GM23338 (cell line): ENCODE data around the gene TXNDC17. TPM values are rescaled to one million over a fixed set of nuclear protein-coding genes. Genes with fewer than 3 reads are reported as not detected.

Experiments used
- ATAC-seq: fragments of 200-7000 bp; cut with Tn5 transposase; 3 replicates; pipeline ENCODE4 v1.9.1; 2020
- DNase-seq: peaks from one replicate; pipeline ENCODE4 v3.0.0-alpha.2; 2015; ENCODE audit warnings: low spot score
- H2AFZ ChIP-seq: fragments of 200-600 bp; sonication (generic); 2 replicates; pipeline ENCODE4 v1.8.0; 2016; ENCODE audit warnings: antibody characterized with exemption, mild to moderate bottlenecking, moderate library complexity
- H3F3A ChIP-seq: fragments of 200-600 bp; sonication (generic); replicated peaks from 2 replicates; pipeline ENCODE4 v1.8.0; 2017; ENCODE audit warnings: antibody characterized with exemption, mixed run types, low read depth
- H3K27ac ChIP-seq: fragments of 200-600 bp; sonication (generic); 2 replicates; pipeline ENCODE4 v1.6.1; 2016; ENCODE audit warnings: low read depth
- H3K27me3 ChIP-seq: fragments of 200-600 bp; sonication (generic); 2 replicates; pipeline ENCODE4 v1.8.0; 2016; ENCODE audit warnings: mild to moderate bottlenecking, mixed run types, moderate library complexity; ENCODE audit not compliant: insufficient read depth
- H3K36me3 ChIP-seq: fragments of 200-600 bp; sonication (generic); 2 replicates; pipeline ENCODE4 v1.8.0; 2016; ENCODE audit warnings: mild to moderate bottlenecking; ENCODE audit not compliant: insufficient read depth
- H3K4me1 ChIP-seq: fragments of 200-600 bp; sonication (generic); 2 replicates; pipeline ENCODE4 v1.8.0; 2016; ENCODE audit warnings: mild to moderate bottlenecking, moderate library complexity; ENCODE audit not compliant: insufficient read depth
- H3K4me2 ChIP-seq: fragments of 200-600 bp; sonication (generic); 2 replicates; pipeline ENCODE4 v1.7.1; 2017; ENCODE audit warnings: mixed run types
- H3K4me3 ChIP-seq: fragments of 200-600 bp; sonication (generic); 2 replicates; pipeline ENCODE4 v1.6.1; 2016; ENCODE audit warnings: mixed run types
- H3K79me2 ChIP-seq: fragments of 200-600 bp; sonication (generic); replicated peaks from 2 replicates; pipeline ENCODE4 v1.8.0; 2017; ENCODE audit warnings: mild to moderate bottlenecking; ENCODE audit not compliant: insufficient read depth
- H3K9me2 ChIP-seq: fragments of 200-600 bp; sonication (generic); 2 replicates; pipeline ENCODE4 v1.8.0; 2017; ENCODE audit not compliant: insufficient read depth
- H4K20me1 ChIP-seq: fragments of 200-600 bp; sonication (generic); replicated peaks from 2 replicates; pipeline ENCODE4 v1.8.0; 2017; ENCODE audit warnings: mild to moderate bottlenecking; ENCODE audit not compliant: insufficient read depth
- H3K27ac Mint-ChIP-seq: 2 replicates; pipeline ENCODE4 v1.8.0; 2020; ENCODE audit warnings: inconsistent platforms, mild to moderate bottlenecking, moderate library complexity, mixed read lengths
- H3K27me3 Mint-ChIP-seq: 3 replicates; pipeline ENCODE4 v1.8.0; 2022; ENCODE audit warnings: low read depth, mild to moderate bottlenecking, moderate library complexity, mixed read lengths, inconsistent platforms; ENCODE audit not compliant: insufficient read depth, poor library complexity
- H3K36me3 Mint-ChIP-seq: 3 replicates; pipeline ENCODE4 v1.8.0; 2021; ENCODE audit warnings: low read depth, mild to moderate bottlenecking, inconsistent platforms, moderate library complexity, mixed read lengths
- H3K4me1 Mint-ChIP-seq: 3 replicates; pipeline ENCODE4 v1.8.0; 2020; ENCODE audit warnings: mild to moderate bottlenecking, inconsistent platforms, mixed read lengths
- H3K4me3 Mint-ChIP-seq: 3 replicates; pipeline ENCODE4 v1.8.0; 2021; ENCODE audit warnings: moderate library complexity, mild to moderate bottlenecking, inconsistent platforms, mixed read lengths
- H3K9me3 Mint-ChIP-seq: 3 replicates; pipeline ENCODE4 v1.8.0; 2020; ENCODE audit warnings: moderate library complexity, mild to moderate bottlenecking, inconsistent platforms, mixed read lengths
- CREB1 ChIP-seq: fragments of 250-450 bp; sonication (Bioruptor Pico); IDR thresholded peaks from 2 replicates; pipeline ENCODE4 v1.5.0; 2020; ENCODE audit warnings: low read depth, mild to moderate bottlenecking, moderate library complexity
- CTCF ChIP-seq, 2 experiments: fragments of 200-600 bp in 1 of 2; sonication (generic) in 1 of 2; conservative IDR thresholded peaks; 2 replicates each; pipeline versions ENCODE4 v1.5.1 to v1.6.1; 2016 to 2017; ENCODE audit warnings: antibody characterized with exemption in 2 of 2, low read depth in 2 of 2, mild to moderate bottlenecking in 2 of 2, moderate library complexity in 1 of 2
- ETS1 ChIP-seq: IDR thresholded peaks from 2 replicates; pipeline ENCODE4 v1.6.1; 2016; ENCODE audit warnings: antibody characterized with exemption
- EZH2 ChIP-seq: fragments of 200-600 bp; sonication (generic); IDR thresholded peaks from one replicate; pipeline ENCODE4 v1.8.0; 2017; ENCODE audit warnings: antibody characterized with exemption, mild to moderate bottlenecking, low read depth; ENCODE audit not compliant: unreplicated experiment
- EZH2phosphoT487 ChIP-seq: fragments of 200-600 bp; sonication (generic); IDR thresholded peaks from one replicate; pipeline ENCODE4 v1.8.1; 2018; ENCODE audit warnings: antibody characterized with exemption; ENCODE audit not compliant: unreplicated experiment
- JUNB ChIP-seq: IDR thresholded peaks from one replicate; pipeline ENCODE4 v1.6.1; 2016; ENCODE audit warnings: antibody characterized with exemption; ENCODE audit not compliant: unreplicated experiment
- NANOG ChIP-seq: IDR thresholded peaks from 2 replicates; pipeline ENCODE4 v1.6.1; 2016; ENCODE audit warnings: antibody characterized with exemption, borderline replicate concordance
- POLR2AphosphoS5 ChIP-seq: IDR thresholded peaks from 2 replicates; pipeline ENCODE4 v1.6.1; 2016; ENCODE audit warnings: antibody characterized with exemption, low read depth
- STAT1 ChIP-seq: IDR thresholded peaks from one replicate; pipeline ENCODE4 v1.6.1; 2016; ENCODE audit warnings: antibody characterized with exemption; ENCODE audit not compliant: unreplicated experiment
- ZNF114 ChIP-seq: fragments of 250-450 bp; sonication (Bioruptor Pico); IDR thresholded peaks from 2 replicates; pipeline ENCODE4 v1.5.0; 2020; ENCODE audit warnings: mild to moderate bottlenecking, moderate library complexity
- ZNF331 ChIP-seq: fragments of 250-450 bp; sonication (Bioruptor Pico); IDR thresholded peaks from 2 replicates; pipeline ENCODE4 v1.5.0; 2020; ENCODE audit warnings: low read depth, mild to moderate bottlenecking, moderate library complexity
- polyA plus RNA-seq: library from polyadenylated mRNA; unstranded; fragments of >200 nt; fragmentation: Nextera tagmentation; extraction: Ambion mirVana; gene quantifications from 2 replicates; pipeline ENCODE4 v1.2.1, GENCODE V29; 2016
- total RNA-seq: library from RNA; depleted of rRNA; stranded (reverse); fragments of >200 nt; shearing (Covaris generic); gene quantifications from 2 replicates; pipeline ENCODE4 v1.2.3, GENCODE V29; 2014
- TF ChIP-seq, protein P1 (sequence below): fragments of 250-450 bp; sonication (Bioruptor Pico); IDR thresholded peaks from 2 replicates; pipeline ENCODE4 v1.5.0; 2020; ENCODE audit warnings: mild to moderate bottlenecking, moderate library complexity
- TF ChIP-seq, protein P2 (sequence below): IDR thresholded peaks from one replicate; pipeline ENCODE4 v1.6.1; 2018; ENCODE audit warnings: antibody characterized with exemption; ENCODE audit not compliant: unreplicated experiment

The TXNDC17 gene
- total and polyA plus RNA-seq, 2 experiments from 2014 or later = 202 to 887 TPM

DNA sequence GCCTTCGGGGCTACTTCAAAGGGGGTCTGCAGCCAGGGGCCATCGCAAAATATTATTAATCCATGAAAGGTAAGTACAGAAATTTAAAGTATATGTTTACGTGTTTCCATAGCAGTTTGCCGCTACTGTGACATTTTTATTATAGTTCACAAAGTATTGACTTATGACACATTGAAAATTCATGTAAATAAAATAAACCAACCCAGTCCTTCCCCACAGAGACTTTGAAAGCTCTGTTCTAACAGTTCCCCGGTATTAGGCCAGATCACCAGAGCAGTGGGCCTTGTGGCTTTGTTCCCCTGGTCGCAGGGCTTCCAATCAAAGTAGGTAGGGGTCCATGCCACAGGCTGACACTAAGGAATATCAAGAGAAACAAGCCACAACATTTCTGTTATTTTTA, 14.2 kb upstream of the TXNDC17 start:
- Histone ChIP-seq H3K27ac (no peak overlapping the region), H3K4me1 (no peaks in the 10 kb centered on the region), H3K27me3 (no peaks in the 10 kb centered on the region), H3K4me3 (no peak overlapping the region), H3K36me3 (peaks cover 33% of the 10 kb centered on the region), H3K9me2 (no peaks in the 10 kb centered on the region), H3K79me2 (no peaks in the 10 kb centered on the region), H3F3A (no peaks in the 10 kb centered on the region), H4K20me1 (peaks cover 30% of the 10 kb centered on the region), H3K4me2 (no peak overlapping the region), H2AFZ (no peak overlapping the region)
- TF ChIP-seq POLR2AphosphoS5 = no peak
- TF ChIP-seq EZH2 = no peak
- TF ChIP-seq STAT1 = no peak
- TF ChIP-seq JUNB = no peak
- TF ChIP-seq ETS1 = no peak
- TF ChIP-seq EZH2phosphoT487 = no peak
- TF ChIP-seq CREB1 (CRISPR knock-in tag) = no peak
- TF ChIP-seq, protein P1, sequence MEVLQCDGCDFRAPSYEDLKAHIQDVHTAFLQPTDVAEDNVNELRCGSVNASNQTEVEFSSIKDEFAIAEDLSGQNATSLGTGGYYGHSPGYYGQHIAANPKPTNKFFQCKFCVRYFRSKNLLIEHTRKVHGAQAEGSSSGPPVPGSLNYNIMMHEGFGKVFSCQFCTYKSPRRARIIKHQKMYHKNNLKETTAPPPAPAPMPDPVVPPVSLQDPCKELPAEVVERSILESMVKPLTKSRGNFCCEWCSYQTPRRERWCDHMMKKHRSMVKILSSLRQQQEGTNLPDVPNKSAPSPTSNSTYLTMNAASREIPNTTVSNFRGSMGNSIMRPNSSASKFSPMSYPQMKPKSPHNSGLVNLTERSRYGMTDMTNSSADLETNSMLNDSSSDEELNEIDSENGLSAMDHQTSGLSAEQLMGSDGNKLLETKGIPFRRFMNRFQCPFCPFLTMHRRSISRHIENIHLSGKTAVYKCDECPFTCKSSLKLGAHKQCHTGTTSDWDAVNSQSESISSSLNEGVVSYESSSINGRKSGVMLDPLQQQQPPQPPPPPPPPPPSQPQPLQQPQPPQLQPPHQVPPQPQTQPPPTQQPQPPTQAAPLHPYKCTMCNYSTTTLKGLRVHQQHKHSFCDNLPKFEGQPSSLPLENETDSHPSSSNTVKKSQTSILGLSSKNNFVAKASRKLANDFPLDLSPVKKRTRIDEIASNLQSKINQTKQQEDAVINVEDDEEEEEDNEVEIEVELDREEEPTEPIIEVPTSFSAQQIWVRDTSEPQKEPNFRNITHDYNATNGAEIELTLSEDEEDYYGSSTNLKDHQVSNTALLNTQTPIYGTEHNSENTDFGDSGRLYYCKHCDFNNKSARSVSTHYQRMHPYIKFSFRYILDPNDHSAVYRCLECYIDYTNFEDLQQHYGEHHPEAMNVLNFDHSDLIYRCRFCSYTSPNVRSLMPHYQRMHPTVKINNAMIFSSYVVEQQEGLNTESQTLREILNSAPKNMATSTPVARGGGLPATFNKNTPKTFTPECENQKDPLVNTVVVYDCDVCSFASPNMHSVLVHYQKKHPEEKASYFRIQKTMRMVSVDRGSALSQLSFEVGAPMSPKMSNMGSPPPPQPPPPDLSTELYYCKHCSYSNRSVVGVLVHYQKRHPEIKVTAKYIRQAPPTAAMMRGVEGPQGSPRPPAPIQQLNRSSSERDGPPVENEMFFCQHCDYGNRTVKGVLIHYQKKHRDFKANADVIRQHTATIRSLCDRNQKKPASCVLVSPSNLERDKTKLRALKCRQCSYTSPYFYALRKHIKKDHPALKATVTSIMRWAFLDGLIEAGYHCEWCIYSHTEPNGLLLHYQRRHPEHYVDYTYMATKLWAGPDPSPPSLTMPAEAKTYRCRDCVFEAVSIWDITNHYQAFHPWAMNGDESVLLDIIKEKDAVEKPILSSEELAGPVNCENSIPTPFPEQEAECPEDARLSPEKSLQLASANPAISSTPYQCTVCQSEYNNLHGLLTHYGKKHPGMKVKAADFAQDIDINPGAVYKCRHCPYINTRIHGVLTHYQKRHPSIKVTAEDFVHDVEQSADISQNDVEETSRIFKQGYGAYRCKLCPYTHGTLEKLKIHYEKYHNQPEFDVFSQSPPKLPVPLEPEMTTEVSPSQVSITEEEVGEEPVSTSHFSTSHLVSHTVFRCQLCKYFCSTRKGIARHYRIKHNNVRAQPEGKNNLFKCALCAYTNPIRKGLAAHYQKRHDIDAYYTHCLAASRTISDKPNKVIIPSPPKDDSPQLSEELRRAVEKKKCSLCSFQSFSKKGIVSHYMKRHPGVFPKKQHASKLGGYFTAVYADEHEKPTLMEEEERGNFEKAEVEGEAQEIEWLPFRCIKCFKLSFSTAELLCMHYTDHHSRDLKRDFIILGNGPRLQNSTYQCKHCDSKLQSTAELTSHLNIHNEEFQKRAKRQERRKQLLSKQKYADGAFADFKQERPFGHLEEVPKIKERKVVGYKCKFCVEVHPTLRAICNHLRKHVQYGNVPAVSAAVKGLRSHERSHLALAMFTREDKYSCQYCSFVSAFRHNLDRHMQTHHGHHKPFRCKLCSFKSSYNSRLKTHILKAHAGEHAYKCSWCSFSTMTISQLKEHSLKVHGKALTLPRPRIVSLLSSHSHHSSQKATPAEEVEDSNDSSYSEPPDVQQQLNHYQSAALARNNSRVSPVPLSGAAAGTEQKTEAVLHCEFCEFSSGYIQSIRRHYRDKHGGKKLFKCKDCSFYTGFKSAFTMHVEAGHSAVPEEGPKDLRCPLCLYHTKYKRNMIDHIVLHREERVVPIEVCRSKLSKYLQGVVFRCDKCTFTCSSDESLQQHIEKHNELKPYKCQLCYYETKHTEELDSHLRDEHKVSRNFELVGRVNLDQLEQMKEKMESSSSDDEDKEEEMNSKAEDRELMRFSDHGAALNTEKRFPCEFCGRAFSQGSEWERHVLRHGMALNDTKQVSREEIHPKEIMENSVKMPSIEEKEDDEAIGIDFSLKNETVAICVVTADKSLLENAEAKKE (CRISPR knock-in tag) = no peak
- no peak for TF ChIP-seq ZNF114 (CRISPR knock-in tag)
- TF ChIP-seq ZNF331 = no peak
- TF ChIP-seq, protein P2, sequence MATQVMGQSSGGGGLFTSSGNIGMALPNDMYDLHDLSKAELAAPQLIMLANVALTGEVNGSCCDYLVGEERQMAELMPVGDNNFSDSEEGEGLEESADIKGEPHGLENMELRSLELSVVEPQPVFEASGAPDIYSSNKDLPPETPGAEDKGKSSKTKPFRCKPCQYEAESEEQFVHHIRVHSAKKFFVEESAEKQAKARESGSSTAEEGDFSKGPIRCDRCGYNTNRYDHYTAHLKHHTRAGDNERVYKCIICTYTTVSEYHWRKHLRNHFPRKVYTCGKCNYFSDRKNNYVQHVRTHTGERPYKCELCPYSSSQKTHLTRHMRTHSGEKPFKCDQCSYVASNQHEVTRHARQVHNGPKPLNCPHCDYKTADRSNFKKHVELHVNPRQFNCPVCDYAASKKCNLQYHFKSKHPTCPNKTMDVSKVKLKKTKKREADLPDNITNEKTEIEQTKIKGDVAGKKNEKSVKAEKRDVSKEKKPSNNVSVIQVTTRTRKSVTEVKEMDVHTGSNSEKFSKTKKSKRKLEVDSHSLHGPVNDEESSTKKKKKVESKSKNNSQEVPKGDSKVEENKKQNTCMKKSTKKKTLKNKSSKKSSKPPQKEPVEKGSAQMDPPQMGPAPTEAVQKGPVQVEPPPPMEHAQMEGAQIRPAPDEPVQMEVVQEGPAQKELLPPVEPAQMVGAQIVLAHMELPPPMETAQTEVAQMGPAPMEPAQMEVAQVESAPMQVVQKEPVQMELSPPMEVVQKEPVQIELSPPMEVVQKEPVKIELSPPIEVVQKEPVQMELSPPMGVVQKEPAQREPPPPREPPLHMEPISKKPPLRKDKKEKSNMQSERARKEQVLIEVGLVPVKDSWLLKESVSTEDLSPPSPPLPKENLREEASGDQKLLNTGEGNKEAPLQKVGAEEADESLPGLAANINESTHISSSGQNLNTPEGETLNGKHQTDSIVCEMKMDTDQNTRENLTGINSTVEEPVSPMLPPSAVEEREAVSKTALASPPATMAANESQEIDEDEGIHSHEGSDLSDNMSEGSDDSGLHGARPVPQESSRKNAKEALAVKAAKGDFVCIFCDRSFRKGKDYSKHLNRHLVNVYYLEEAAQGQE = no peak
- no peak for TF ChIP-seq CTCF (conservative IDR thresholded peaks at IDR 0.05; ENCODE audit: low read depth in 2 of 2)
- TF ChIP-seq NANOG = no peak
- no peaks in the 10 kb centered on the region for H3K9me3 Mint-ChIP-seq
- H3K4me1 Mint-ChIP-seq = no peaks in the 10 kb centered on the region
- no peak overlapping the region for H3K27ac Mint-ChIP-seq
- peaks cover 33% of the 10 kb centered on the region; the same call in 2 of the 3 replicates for H3K36me3 Mint-ChIP-seq
- no peaks in the 10 kb centered on the region for H3K27me3 Mint-ChIP-seq
- no peak for ATAC-seq
- H3K4me3 Mint-ChIP-seq = no peak overlapping the region
- no peak for DNase-seq
